Neural cell (in vitro differentiated cells): Measurements from ENCODE around the gene MPPED2. TPM values are rescaled to one million over a fixed set of nuclear protein-coding genes. Genes with fewer than 3 reads are reported as not detected.

ENCODE experiments used
- H2AFZ ChIP-seq: fragments of 200-600, 300-800 bp; sonication (generic), shearing (Covaris generic); 2 replicates; pipeline ENCODE4 v1.6.0; 2014; ENCODE audit warnings: low read depth, mild to moderate bottlenecking, antibody characterized with exemption, low read length, moderate library complexity
- H3F3A ChIP-seq: fragments of 200-600 bp; shearing (Covaris generic); 2 replicates; pipeline ENCODE4 v1.6.1; 2016; ENCODE audit warnings: mild to moderate bottlenecking, moderate library complexity, mixed read lengths, antibody characterized with exemption, low read length; ENCODE audit not compliant: insufficient read depth, poor library complexity, severe bottlenecking
- H3K27ac ChIP-seq: fragments of 200-600, 300-800 bp; sonication (generic), shearing (Covaris generic); 2 replicates; pipeline ENCODE4 v1.5.1; 2014; ENCODE audit warnings: mild to moderate bottlenecking, low read length, moderate library complexity
- H3K27me3 ChIP-seq: fragments of 300-800, 200-600 bp; sonication (generic), shearing (Covaris generic); 2 replicates; pipeline ENCODE4 v1.6.0; 2014; ENCODE audit warnings: mild to moderate bottlenecking, low read depth, low read length, moderate library complexity; ENCODE audit not compliant: insufficient read depth
- H3K36me3 ChIP-seq: fragments of 300-800, 200-600 bp; sonication (generic), shearing (Covaris generic); 2 replicates; pipeline ENCODE4 v1.5.1; 2014; ENCODE audit warnings: mild to moderate bottlenecking, antibody characterized with exemption, low read length, moderate library complexity; ENCODE audit not compliant: insufficient read depth
- H3K4me2 ChIP-seq: fragments of 300-800, 200-600 bp; sonication (generic), shearing (Covaris generic); 2 replicates; pipeline ENCODE4 v1.6.0; 2014; ENCODE audit warnings: mild to moderate bottlenecking, low read length
- H3K4me3 ChIP-seq: fragments of 300-800, 200-600 bp; sonication (generic), shearing (Covaris generic); 2 replicates; pipeline ENCODE4 v1.5.1; 2014; ENCODE audit warnings: mild to moderate bottlenecking, low read length, moderate library complexity
- H3K79me2 ChIP-seq: fragments of 200-600 bp; shearing (Covaris generic); replicated peaks from 2 replicates; pipeline ENCODE4 v1.6.0; 2014; ENCODE audit warnings: mild to moderate bottlenecking, low read length, moderate library complexity; ENCODE audit not compliant: insufficient read depth
- H3K9ac ChIP-seq: fragments of 300-800, 200-600 bp; sonication (generic), shearing (Covaris generic); 2 replicates; pipeline ENCODE4 v1.6.1; 2016; ENCODE audit warnings: mild to moderate bottlenecking, low read length, mixed read lengths
- H3K9me2 ChIP-seq: fragments of 200-600 bp; shearing (Covaris generic); 2 replicates; pipeline ENCODE4 v1.6.1; 2016; ENCODE audit warnings: mild to moderate bottlenecking, low read length, mixed read lengths; ENCODE audit not compliant: insufficient read depth
- H3K9me3 ChIP-seq: fragments of 200-600, 300-800 bp; sonication (generic), shearing (Covaris generic); 2 replicates; pipeline ENCODE4 v1.6.1; 2016; ENCODE audit warnings: mild to moderate bottlenecking, mixed run types, low read length, moderate library complexity, mixed read lengths
- H4K20me1 ChIP-seq: fragments of 200-600 bp; shearing (Covaris generic); 2 replicates; pipeline ENCODE4 v1.6.1; 2016; ENCODE audit warnings: mild to moderate bottlenecking, mixed run types; ENCODE audit not compliant: insufficient read depth
- CTCF ChIP-seq: fragments of 450-650 bp; IDR thresholded peaks from 2 replicates; pipeline ENCODE4 v1.5.1; 2014; ENCODE audit warnings: antibody characterized with exemption, mild to moderate bottlenecking, moderate library complexity; ENCODE audit not compliant: poor library complexity, severe bottlenecking
- EP300 ChIP-seq: fragments of 450-650 bp; conservative IDR thresholded peaks from 2 replicates; pipeline ENCODE4 v1.6.1; 2014; ENCODE audit warnings: antibody characterized with exemption, mild to moderate bottlenecking, moderate library complexity; ENCODE audit not compliant: poor library complexity, severe bottlenecking
- EZH2 ChIP-seq: fragments of 200-600, 300-800 bp; shearing (Covaris generic), sonication (generic); IDR thresholded peaks from 2 replicates; pipeline ENCODE4 v1.6.1; 2014; ENCODE audit warnings: antibody characterized with exemption, low read length, borderline replicate concordance, mild to moderate bottlenecking; ENCODE audit not compliant: insufficient read depth, poor library complexity, severe bottlenecking
- MXI1 ChIP-seq: fragments of 450-650 bp; conservative IDR thresholded peaks from 2 replicates; pipeline ENCODE4 v1.6.1; 2014; ENCODE audit warnings: antibody characterized with exemption, mild to moderate bottlenecking; ENCODE audit not compliant: poor library complexity, severe bottlenecking
- POLR2AphosphoS5 ChIP-seq: IDR thresholded peaks from 2 replicates; pipeline ENCODE4 v1.6.1; 2012
- RAD21 ChIP-seq: fragments of 450-650 bp; conservative IDR thresholded peaks from 2 replicates; pipeline ENCODE4 v1.6.1; 2014; ENCODE audit warnings: antibody characterized with exemption, mild to moderate bottlenecking, moderate library complexity
- REST ChIP-seq: IDR thresholded peaks from 2 replicates; pipeline ENCODE4 v1.6.1; 2012; ENCODE audit warnings: borderline replicate concordance
- SMC3 ChIP-seq: fragments of 450-650 bp; conservative IDR thresholded peaks from 2 replicates; pipeline ENCODE4 v1.6.1; 2014; ENCODE audit warnings: antibody characterized with exemption, mild to moderate bottlenecking, moderate library complexity; ENCODE audit not compliant: poor library complexity
- TAF1 ChIP-seq: IDR thresholded peaks from 2 replicates; pipeline ENCODE4 v1.6.1; 2012; ENCODE audit warnings: low read depth
- polyA plus RNA-seq: library from polyadenylated mRNA; depleted of rRNA; stranded (reverse); fragments of >200 nt; gene quantifications from 2 replicates; pipeline ENCODE4 v1.2.3, GENCODE V29; 2014

MPPED2 gene
- polyA plus RNA-seq, 1 donor from 2014 or later = 99.7 TPM

GRCh38 chr11:30392221-30392784 is 193.8 kb downstream of the MPPED2 start:
- no peaks in the 10 kb centered on the region for H3K27me3 ChIP-seq
- no peak overlapping the region for H3K9ac ChIP-seq
- no peaks in the 10 kb centered on the region for H3K36me3 ChIP-seq
- no peak overlapping the region for H3K27ac ChIP-seq
- H3F3A ChIP-seq = no peaks in the 10 kb centered on the region
- no peaks in the 10 kb centered on the region for H4K20me1 ChIP-seq
- no peak overlapping the region for H2AFZ ChIP-seq
- no peak overlapping the region for H3K4me2 ChIP-seq
- TF ChIP-seq EZH2 (no peak), RAD21 (no peak), SMC3 (no peak), CTCF (no peak), REST (no peak), EP300 (no peak), TAF1 (no peak), MXI1 (no peak), POLR2AphosphoS5 (no peak)
- H3K9me3 ChIP-seq = no peaks in the 10 kb centered on the region
- no peaks in the 10 kb centered on the region for H3K9me2 ChIP-seq
- H3K4me3 ChIP-seq = no peak overlapping the region
- H3K79me2 ChIP-seq = no peaks in the 10 kb centered on the region

- H2AFZ ChIP-seq = no peak overlapping the region
- no peak for TF ChIP-seq EP300
- no peak for TF ChIP-seq MXI1
- no peak for TF ChIP-seq POLR2AphosphoS5
- TF ChIP-seq EZH2 = no peak
- no peak overlapping the region for H3K4me3 ChIP-seq
- no peaks in the 10 kb centered on the region for H3K27me3 ChIP-seq
- H3K9ac ChIP-seq = no peak overlapping the region
- no peaks in the 10 kb centered on the region for H3K79me2 ChIP-seq
- H3K4me2 ChIP-seq = no peak overlapping the region
- no peak overlapping the region for H3K27ac ChIP-seq
- H3K9me2 ChIP-seq = no peaks in the 10 kb centered on the region
- no peaks in the 10 kb centered on the region for H3F3A ChIP-seq
- H3K36me3 ChIP-seq = no peaks in the 10 kb centered on the region
- no peaks in the 10 kb centered on the region for H3K9me3 ChIP-seq
- H4K20me1 ChIP-seq = no peaks in the 10 kb centered on the region
These were observed 197.2 kb downstream of the MPPED2 start for GRCh38 chr11:30388957-30389356.
